Measurements from ENCODE around the gene UGT1A7.

The UGT1A7 gene

DNA sequence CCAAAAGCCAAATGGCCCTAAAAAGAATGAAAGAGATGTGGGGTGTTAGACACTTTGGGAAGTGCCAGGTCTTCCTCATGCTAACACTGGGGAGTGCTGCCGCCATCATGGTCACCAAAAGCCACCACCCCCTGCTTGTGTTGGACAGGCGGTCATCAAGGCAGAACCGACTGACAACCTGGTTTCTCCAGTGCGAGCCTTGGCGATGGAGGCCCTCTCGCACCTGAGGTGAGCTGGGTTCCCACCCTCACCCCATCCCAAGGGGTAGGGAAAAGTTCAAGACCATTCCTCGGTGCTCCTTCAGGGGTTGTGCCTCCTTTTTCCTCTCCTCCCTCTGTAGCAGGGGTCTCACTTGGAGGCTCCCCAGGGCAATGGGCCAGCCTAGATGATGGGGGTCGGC, 130.0 kb downstream of the UGT1A7 start:
- TF ChIP-seq, protein P1, sequence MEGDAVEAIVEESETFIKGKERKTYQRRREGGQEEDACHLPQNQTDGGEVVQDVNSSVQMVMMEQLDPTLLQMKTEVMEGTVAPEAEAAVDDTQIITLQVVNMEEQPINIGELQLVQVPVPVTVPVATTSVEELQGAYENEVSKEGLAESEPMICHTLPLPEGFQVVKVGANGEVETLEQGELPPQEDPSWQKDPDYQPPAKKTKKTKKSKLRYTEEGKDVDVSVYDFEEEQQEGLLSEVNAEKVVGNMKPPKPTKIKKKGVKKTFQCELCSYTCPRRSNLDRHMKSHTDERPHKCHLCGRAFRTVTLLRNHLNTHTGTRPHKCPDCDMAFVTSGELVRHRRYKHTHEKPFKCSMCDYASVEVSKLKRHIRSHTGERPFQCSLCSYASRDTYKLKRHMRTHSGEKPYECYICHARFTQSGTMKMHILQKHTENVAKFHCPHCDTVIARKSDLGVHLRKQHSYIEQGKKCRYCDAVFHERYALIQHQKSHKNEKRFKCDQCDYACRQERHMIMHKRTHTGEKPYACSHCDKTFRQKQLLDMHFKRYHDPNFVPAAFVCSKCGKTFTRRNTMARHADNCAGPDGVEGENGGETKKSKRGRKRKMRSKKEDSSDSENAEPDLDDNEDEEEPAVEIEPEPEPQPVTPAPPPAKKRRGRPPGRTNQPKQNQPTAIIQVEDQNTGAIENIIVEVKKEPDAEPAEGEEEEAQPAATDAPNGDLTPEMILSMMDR (IDR thresholded peaks at IDR 0.05; ENCODE audit: control insufficient read depth, extremely low read depth, insufficient read depth) = no peak
- no peak overlapping the region for H3K4me3 ChIP-seq (ENCODE audit: low read depth, low read length)
- no peak for DNase-seq (ENCODE audit: low read depth)

DNA sequence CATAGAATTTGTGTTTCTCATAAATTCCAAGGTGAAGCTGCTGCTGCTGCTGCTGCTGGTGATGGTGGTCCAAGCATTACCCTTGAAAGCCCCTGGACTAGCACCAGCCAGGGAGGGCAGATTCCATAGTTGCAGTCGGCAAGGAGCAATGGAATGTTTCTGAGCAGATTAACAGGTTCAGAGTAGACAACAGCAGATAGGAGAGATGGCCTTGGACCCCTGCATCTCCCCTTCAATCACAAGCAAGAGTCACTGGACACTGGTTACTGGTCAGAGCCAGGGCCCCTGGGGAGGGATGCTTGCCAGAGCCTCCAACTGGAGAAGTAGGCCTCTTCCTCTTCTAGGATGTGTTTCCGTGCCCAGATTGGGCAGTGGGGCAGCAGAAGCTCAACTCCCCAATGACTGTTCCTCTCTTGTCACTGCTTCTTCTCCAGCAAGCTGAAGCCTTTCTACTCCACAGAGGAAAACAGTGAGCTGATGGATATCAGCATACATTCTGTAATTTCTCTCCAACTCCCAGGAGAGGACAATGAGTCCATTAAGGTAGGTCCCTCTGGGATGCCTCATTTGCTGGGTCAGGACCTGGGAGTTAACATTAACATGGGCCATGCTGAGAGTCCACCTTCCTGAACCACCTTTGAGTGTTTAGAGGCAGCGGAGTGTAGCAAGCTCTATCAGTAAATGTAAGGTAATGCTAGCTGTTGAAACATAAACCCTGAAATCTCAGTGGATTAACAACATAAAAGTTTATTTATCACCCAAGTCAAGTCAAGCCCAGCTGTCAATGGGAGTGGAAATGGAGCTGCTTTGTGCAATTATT, 131.7 kb downstream of the UGT1A7 start:
- TF ChIP-seq, protein P1 (IDR thresholded peaks at IDR 0.05; ENCODE audit: control insufficient read depth, extremely low read depth, insufficient read depth) = no peak
- no peak for DNase-seq (ENCODE audit: low read depth)
- H3K4me3 ChIP-seq (ENCODE audit: low read depth, low read length) = no peak overlapping the region

DNA sequence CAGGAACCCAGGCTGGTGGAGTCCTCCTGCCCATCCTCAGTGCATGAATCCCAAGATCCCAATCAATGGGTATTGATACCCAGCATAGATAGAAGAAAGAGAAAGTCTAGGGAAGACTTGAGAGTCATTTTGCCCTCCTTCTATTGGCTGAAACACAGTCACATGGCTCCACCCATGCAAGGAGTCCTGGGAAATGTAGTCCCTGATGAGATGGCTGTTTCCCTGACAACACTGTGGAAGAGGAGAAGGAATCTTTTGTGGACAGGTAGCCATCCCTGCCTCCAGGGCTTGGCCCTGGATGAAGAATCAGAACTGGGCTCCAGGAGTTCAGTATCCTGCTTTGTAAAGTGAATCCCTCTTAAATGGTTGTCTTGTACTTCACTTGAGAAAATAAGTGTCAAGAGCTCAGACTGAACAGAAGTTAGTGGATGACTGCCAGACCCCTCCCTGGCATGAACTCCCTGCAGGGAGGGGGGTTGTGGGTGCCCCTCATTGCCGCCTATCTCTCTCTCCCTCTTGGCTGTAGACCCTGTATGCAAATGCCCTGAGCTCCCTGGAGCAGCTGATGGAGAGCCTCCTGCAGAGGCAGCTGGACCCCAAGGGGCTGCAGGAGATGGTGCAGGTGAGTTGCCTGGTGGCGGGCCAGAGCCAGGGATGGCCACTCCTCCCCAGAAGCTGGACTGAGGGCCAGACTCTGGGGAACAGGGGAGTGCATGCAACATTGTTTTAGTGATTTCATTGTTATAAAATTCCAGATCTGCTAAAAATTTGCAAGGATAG, 132.5 kb downstream of the UGT1A7 start:
- H3K4me3 ChIP-seq (ENCODE audit: low read depth, low read length) = no peak overlapping the region
- DNase-seq (ENCODE audit: low read depth) = no peak
- TF ChIP-seq, protein P1 (IDR thresholded peaks at IDR 0.05; ENCODE audit: control insufficient read depth, extremely low read depth, insufficient read depth) = no peak

DNA sequence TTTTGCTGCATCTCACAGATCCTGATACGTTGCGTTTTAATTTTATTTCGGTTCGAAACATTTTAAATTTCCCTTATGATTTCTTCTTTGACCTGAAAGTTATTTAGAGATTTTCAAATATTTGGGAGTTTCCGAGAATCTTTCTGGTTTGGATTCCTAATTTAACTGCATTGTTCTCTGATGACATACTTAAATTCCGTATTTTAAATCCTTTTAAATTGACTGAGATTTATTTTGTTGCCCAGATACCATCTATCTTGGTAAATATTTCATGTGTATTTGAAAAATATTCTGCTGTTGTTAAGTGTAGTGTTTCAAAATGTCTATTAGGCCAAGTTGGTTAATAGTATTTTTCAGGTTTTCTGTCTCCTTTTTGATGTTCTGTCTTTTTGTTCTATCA, 134.2 kb downstream of the UGT1A7 start:
- DNase-seq (ENCODE audit: low read depth) = no peak
- TF ChIP-seq, protein P1 (IDR thresholded peaks at IDR 0.05; ENCODE audit: control insufficient read depth, extremely low read depth, insufficient read depth) = no peak
- no peak overlapping the region for H3K4me3 ChIP-seq (ENCODE audit: low read depth, low read length)

DNA sequence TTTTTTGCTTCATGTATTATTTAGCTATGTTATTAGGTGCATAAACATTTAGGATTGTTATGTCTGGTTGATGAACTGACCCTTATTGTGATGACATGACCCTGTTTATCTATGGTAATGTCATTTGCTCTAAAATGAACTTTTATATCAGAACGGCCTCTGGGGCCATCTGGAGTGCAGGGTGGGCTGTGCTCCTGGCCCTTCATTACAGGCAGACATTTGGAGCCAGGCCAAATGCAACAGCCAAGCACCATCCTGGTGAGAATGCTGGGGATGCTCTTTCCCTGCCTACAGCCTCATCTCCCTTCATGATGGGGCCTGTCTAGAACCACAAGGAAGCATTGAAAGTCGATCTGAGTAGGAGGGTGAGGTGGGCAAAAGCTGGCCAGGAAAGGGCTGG, 134.6 kb downstream of the UGT1A7 start:
- TF ChIP-seq, protein P1 (IDR thresholded peaks at IDR 0.05; ENCODE audit: control insufficient read depth, extremely low read depth, insufficient read depth) = no peak
- DNase-seq (ENCODE audit: low read depth) = no peak
- no peak overlapping the region for H3K4me3 ChIP-seq (ENCODE audit: low read depth, low read length)

DNA sequence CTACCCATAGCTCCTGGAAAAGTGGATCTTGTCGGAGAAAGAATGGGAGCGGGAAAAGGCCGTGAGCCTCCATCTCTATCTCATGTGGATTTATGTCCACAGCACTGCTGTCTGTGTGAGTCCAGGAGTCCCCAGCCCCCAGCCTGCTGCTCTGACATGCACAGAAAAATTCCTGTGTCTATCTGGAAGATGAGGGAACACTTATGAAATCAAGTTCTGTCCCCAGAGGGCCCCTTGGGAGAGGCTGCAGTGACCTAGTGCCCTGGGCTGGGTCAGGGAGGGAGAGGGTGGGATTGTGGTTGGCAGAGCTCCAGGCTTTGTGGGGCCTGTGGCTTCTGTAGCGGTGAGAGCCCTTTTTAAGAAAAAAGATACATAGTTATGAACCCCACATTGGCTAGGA, 135.1 kb downstream of the UGT1A7 start:
- no peak overlapping the region for H3K4me3 ChIP-seq (ENCODE audit: low read depth, low read length)
- DNase-seq (ENCODE audit: low read depth) = no peak

More for the DNA sequence above, 135.1 kb downstream of the UGT1A7 start:
- TF ChIP-seq, protein P1 (IDR thresholded peaks at IDR 0.05; ENCODE audit: control insufficient read depth, extremely low read depth, insufficient read depth) = no peak
